Keratinocyte (primary cell): ENCODE data around the gene SLCO3A1. TPM values are rescaled to one million over a fixed set of nuclear protein-coding genes. Genes with fewer than 3 reads are reported as not detected.

Experiments used
- DNase-seq: peaks from one replicate; pipeline ENCODE4 v3.0.0-alpha.2; 2011; ENCODE audit warnings: low read depth, missing footprints, low spot score
- FAIRE-seq: peaks from 2 replicates; lab custom pipeline; 2011; peaks lifted over from hg19 to GRCh38; lab: Jason Lieb, UNC
- H2AFZ ChIP-seq: 2 replicates; pipeline ENCODE4 v1.6.0; 2012; ENCODE audit warnings: low read length, control low read depth, inconsistent platforms; ENCODE audit not compliant: control insufficient read depth
- H3K27ac ChIP-seq: 2 replicates; pipeline ENCODE4 v1.5.1; 2011; ENCODE audit warnings: low read length; ENCODE audit not compliant: control insufficient read depth, insufficient read depth
- H3K27me3 ChIP-seq: 3 replicates; pipeline ENCODE4 v1.6.0; 2011; ENCODE audit warnings: low read length; ENCODE audit not compliant: control insufficient read depth, insufficient read depth; ENCODE audit errors: extremely low read depth
- H3K36me3 ChIP-seq, 2 experiments: 2 replicates in 1 of 2; 3 replicates in 1 of 2; pipeline ENCODE4 v1.5.1; 2011; ENCODE audit warnings: low read length in 2 of 2, mild to moderate bottlenecking in 1 of 2; ENCODE audit not compliant: control insufficient read depth in 2 of 2, insufficient read depth in 2 of 2; ENCODE audit errors: extremely low read depth in 1 of 2
- H3K4me1 ChIP-seq: 3 replicates; pipeline ENCODE4 v1.5.1; 2011; ENCODE audit warnings: low read length; ENCODE audit not compliant: control insufficient read depth, insufficient read depth; ENCODE audit errors: extremely low read depth
- H3K4me2 ChIP-seq: 3 replicates; pipeline ENCODE4 v1.6.0; 2011; ENCODE audit warnings: low read depth, low read length; ENCODE audit not compliant: control insufficient read depth, insufficient read depth; ENCODE audit errors: extremely low read depth
- H3K4me3 ChIP-seq, 3 experiments: fragments of 200-600 bp in 1 of 3; sonication (generic) in 1 of 3; 2 replicates in 2 of 3; 3 replicates in 1 of 3; pipeline ENCODE4 v1.5.1; 2011 to 2016; ENCODE audit warnings: low read length in 3 of 3, mild to moderate bottlenecking in 3 of 3, control low read depth in 2 of 3, inconsistent platforms in 1 of 3, low read depth in 1 of 3, mixed read lengths in 1 of 3, mixed run types in 1 of 3, moderate library complexity in 1 of 3; ENCODE audit not compliant: control insufficient read depth in 2 of 3, insufficient read depth in 2 of 3; ENCODE audit errors: extremely low read depth in 1 of 3
- H3K79me2 ChIP-seq: 2 replicates; pipeline ENCODE4 v1.6.0; 2012; ENCODE audit warnings: low read length; ENCODE audit not compliant: control insufficient read depth, insufficient read depth
- H3K9ac ChIP-seq: 3 replicates; pipeline ENCODE4 v1.6.0; 2011; ENCODE audit warnings: low read length; ENCODE audit not compliant: control insufficient read depth, insufficient read depth; ENCODE audit errors: extremely low read depth
- H3K9me1 ChIP-seq: 3 replicates; pipeline ENCODE4 v1.6.0; 2011; ENCODE audit warnings: low read length; ENCODE audit not compliant: control insufficient read depth, insufficient read depth; ENCODE audit errors: extremely low read depth
- H3K9me3 ChIP-seq: 2 replicates; pipeline ENCODE4 v1.5.1; 2012; ENCODE audit warnings: low read depth, low read length; ENCODE audit not compliant: control insufficient read depth
- H4K20me1 ChIP-seq: 3 replicates; pipeline ENCODE4 v1.6.0; 2011; ENCODE audit warnings: low read length; ENCODE audit not compliant: control insufficient read depth, insufficient read depth; ENCODE audit errors: extremely low read depth
- EZH2 ChIP-seq: IDR thresholded peaks from one replicate; pipeline ENCODE4 v1.6.1; 2012; ENCODE audit warnings: inconsistent platforms, mild to moderate bottlenecking, low read length, moderate library complexity
- dilution Hi-C: fragments of 300-500 bp; cut with MboI; formaldehyde crosslinking; loops from one replicate; pipeline ENCODE4 v1.7.0; 2020; ENCODE audit warnings: low sequenced_read_pairs; ENCODE audit not compliant: extremely low pct_ligation_motif_present
- polyA plus RNA-seq, 5 experiments: library from polyadenylated mRNA; depleted of rRNA in 3 of 5; stranded (reverse) in 3 of 5; stranded (forward) in 1 of 5; unstranded in 1 of 5; fragments of >200 nt; gene quantifications; 1 replicate in 1 of 5; 2 replicates in 3 of 5; 3 replicates in 1 of 5; pipeline versions ENCODE4 v1.2.1 to v1.2.3, GENCODE V29; 2011 to 2012; ENCODE audit warnings: missing spikeins in 2 of 5, low read depth in 1 of 5, low replicate concordance in 1 of 5
- TF ChIP-seq, protein P1 (sequence below), 3 experiments: IDR thresholded peaks in 1 of 3; conservative IDR thresholded peaks in 1 of 3; optimal IDR thresholded peaks in 1 of 3; 2 replicates in 2 of 3; 3 replicates in 1 of 3; pipeline versions ENCODE3 to v1.5.1; 2011; ENCODE audit warnings: low read length in 3 of 3, mild to moderate bottlenecking in 3 of 3, moderate library complexity in 2 of 3, control low read depth in 1 of 3, inconsistent platforms in 1 of 3; ENCODE audit not compliant: insufficient read depth in 2 of 3; ENCODE audit errors: extremely low read depth in 1 of 3

The SLCO3A1 gene
- polyA plus RNA-seq, 1 donor (not counting 4 experiments of a cell fraction or from before 2014, with no cell fraction given): 21.3 TPM

GRCh38 chr15:92122259-92122658, 268.8 kb downstream of the SLCO3A1 start:
- Histone ChIP-seq H3K27me3 (no peaks in the 10 kb centered on the region), H2AFZ (no peak overlapping the region)
- FAIRE-seq: no peak

GRCh38 chr15:92123962-92124656, 270.6 kb downstream of the SLCO3A1 start:
- Histone ChIP-seq H3K9ac (no peak overlapping the region), H4K20me1 (no peaks in the 10 kb centered on the region), H3K9me1 (no peaks in the 10 kb centered on the region), H3K9me3 (no peaks in the 10 kb centered on the region), H3K4me1 (no peaks in the 10 kb centered on the region), H3K4me3 (no peak overlapping the region), H3K79me2 (no peaks in the 10 kb centered on the region), H3K36me3 (peaks cover 7 to 9% of the 10 kb centered on the region in 2 experiments), H3K4me2 (no peak overlapping the region), H3K27ac (no peak overlapping the region), H2AFZ (no peak overlapping the region), H3K27me3 (no peaks in the 10 kb centered on the region)
- dilution Hi-C loops: no loop called here
- FAIRE-seq (no peak), DNase-seq (no peak)
- TF ChIP-seq, protein P1, sequence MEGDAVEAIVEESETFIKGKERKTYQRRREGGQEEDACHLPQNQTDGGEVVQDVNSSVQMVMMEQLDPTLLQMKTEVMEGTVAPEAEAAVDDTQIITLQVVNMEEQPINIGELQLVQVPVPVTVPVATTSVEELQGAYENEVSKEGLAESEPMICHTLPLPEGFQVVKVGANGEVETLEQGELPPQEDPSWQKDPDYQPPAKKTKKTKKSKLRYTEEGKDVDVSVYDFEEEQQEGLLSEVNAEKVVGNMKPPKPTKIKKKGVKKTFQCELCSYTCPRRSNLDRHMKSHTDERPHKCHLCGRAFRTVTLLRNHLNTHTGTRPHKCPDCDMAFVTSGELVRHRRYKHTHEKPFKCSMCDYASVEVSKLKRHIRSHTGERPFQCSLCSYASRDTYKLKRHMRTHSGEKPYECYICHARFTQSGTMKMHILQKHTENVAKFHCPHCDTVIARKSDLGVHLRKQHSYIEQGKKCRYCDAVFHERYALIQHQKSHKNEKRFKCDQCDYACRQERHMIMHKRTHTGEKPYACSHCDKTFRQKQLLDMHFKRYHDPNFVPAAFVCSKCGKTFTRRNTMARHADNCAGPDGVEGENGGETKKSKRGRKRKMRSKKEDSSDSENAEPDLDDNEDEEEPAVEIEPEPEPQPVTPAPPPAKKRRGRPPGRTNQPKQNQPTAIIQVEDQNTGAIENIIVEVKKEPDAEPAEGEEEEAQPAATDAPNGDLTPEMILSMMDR (optimal IDR thresholded peaks at IDR 0.05 in 1 of 3, IDR thresholded peaks at IDR 0.05 in 1 of 3, conservative IDR thresholded peaks at IDR 0.05 in 1 of 3; ENCODE audit: extremely low read depth in 1 of 3, insufficient read depth in 2 of 3, low read length in 3 of 3): no peak
- TF ChIP-seq EZH2: no peak

More at GRCh38 chr15:92122259-92122658, 268.8 kb downstream of the SLCO3A1 start:
- TF ChIP-seq, protein P1 (optimal IDR thresholded peaks at IDR 0.05 in 1 of 3, IDR thresholded peaks at IDR 0.05 in 1 of 3, conservative IDR thresholded peaks at IDR 0.05 in 1 of 3; ENCODE audit: extremely low read depth in 1 of 3, insufficient read depth in 2 of 3, low read length in 3 of 3): no peak
- no peak for TF ChIP-seq EZH2
- no peaks in the 10 kb centered on the region for H3K79me2 ChIP-seq
- dilution Hi-C loops: no loop called here
- peaks cover 4% of the 10 kb centered on the region for H3K4me1 ChIP-seq
- H3K4me2 ChIP-seq: no peak overlapping the region
- DNase-seq: no peak
- H3K4me3 ChIP-seq: no peak overlapping the region
- H4K20me1 ChIP-seq: no peaks in the 10 kb centered on the region
- no peak overlapping the region for H3K27ac ChIP-seq
- no peaks in the 10 kb centered on the region for H3K9me1 ChIP-seq
- no peaks in the 10 kb centered on the region for H3K9me3 ChIP-seq
- peaks cover 3 to 4% of the 10 kb centered on the region in 2 experiments for H3K36me3 ChIP-seq
- H3K9ac ChIP-seq: no peak overlapping the region
